Heart left ventricle (tissue), 13 donors: Measurements from ENCODE around the gene ZFAND5.

ENCODE experiments used
- CTCF ChIP-seq, 12 donors: fragments of 200-600 bp; sonication (generic) in 4 of 12; IDR thresholded peaks; one replicate each; pipeline versions ENCODE4 v1.5.0 to v1.8.0; 2018 to 2022; ENCODE audit warnings: antibody characterized with exemption in 12 of 12, mild to moderate bottlenecking in 5 of 12
- POLR2A ChIP-seq, 2 donors: fragments of 450-650 bp; IDR thresholded peaks; one replicate each; pipeline ENCODE4 v1.6.1; 2017; ENCODE audit warnings: antibody characterized with exemption in 2 of 2, mild to moderate bottlenecking in 2 of 2, moderate library complexity in 2 of 2
- donor health status: ischemic (EF 13 %, LVEDD 7.1; RV severe dilation, severe dysfunction).
- donor health status: DM: no; HTN: yes; CAD: no.
- donor health status: DM: no; HTN: no; CAD: no.
- donor health status: ischemic (EF 25% LVEDD 6.9; RV normal size, moderate dysfunction).
- donor health status: ischemic (EF 25% LVEDD 5.7; RV mildly dilated, moderate dysfunction).
- donor health status: ischemic (EF 35%, LVEDD 5.7; RV mildly dilated, moderate dysfunction).
- donor health status: nonischemic (EF 11% LVEDD 7.7; RV severe dilation, severe dysfunction).
- donor health status: DM: yes; HTN: yes; CAD: no.
- donor health status: PGD.
- donor health status: ischemic (EF 29% LVEDD 5.4; RV normal size, mild dysfunction).
- donor health status: nonischemic (EF 23%, LVEDD 6.1; RV moderate dilation, normal function).

- TF ChIP-seq CTCF (IDR thresholded peaks at IDR 0.05) (no peak), POLR2A (IDR thresholded peaks at IDR 0.05) (no peak)
Measured at GRCh38 chr9:72390907-72391306, 25.9 kb upstream of the ZFAND5 start.
